Superior temporal gyrus (tissue), 1 donor: Measurements from ENCODE around the gene MEI1.

ENCODE experiments used
- DNase-seq: peaks from one replicate; pipeline ENCODE4 v3.0.0-alpha.2; 2016; ENCODE audit errors: extremely low spot score

Gene MEI1

DNA sequence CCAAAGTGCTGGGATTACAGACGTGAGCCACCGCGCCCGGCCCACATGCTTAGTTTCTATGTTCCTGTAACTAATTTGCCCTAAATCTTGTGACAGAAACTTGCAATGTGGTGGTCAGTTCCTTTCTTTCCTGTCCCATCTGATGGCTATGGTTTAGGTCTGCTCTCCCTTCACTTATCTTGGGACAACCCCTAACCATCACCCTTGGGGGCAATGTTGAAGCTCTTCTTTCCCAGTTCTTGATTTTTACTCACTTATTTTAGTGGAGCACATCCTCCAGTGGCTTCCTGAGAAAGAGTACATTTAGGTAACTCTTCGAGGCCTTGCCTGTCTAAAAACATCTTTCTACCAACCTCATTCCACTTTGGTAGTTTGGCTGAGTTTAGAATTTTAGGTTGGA, 140.9 kb downstream of the MEI1 start:
- no peak for DNase-seq

DNA sequence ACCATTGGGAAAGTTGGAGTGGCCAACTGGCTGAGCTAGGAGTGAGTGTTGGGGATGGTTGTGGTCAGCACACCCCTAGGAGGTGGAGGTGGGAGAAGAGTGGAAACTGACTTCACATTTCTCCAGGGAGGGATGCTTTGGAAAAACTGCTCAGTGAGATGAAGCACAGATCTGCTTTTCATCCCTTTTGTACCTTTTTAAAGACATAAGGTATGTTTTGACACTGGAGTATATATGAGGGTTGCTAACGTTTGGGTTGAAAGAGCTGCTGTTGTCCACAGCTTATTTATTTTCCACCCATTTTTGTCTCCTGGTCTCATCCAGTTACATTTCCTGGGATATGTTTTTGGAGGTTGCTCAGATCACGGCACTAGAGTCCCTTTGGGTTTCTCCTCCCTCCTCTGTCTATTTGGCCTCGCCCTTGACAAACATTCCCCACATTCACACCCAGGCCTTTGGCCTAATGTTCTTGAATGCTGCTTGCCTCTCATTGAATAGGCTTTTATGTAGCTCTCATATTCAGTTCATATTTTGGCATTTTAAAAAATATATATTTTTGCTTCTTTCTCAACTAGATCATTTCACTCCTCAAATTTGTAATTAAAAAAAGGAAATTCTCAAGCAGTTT, 141.9 kb downstream of the MEI1 start:
- DNase-seq: no peak

DNA sequence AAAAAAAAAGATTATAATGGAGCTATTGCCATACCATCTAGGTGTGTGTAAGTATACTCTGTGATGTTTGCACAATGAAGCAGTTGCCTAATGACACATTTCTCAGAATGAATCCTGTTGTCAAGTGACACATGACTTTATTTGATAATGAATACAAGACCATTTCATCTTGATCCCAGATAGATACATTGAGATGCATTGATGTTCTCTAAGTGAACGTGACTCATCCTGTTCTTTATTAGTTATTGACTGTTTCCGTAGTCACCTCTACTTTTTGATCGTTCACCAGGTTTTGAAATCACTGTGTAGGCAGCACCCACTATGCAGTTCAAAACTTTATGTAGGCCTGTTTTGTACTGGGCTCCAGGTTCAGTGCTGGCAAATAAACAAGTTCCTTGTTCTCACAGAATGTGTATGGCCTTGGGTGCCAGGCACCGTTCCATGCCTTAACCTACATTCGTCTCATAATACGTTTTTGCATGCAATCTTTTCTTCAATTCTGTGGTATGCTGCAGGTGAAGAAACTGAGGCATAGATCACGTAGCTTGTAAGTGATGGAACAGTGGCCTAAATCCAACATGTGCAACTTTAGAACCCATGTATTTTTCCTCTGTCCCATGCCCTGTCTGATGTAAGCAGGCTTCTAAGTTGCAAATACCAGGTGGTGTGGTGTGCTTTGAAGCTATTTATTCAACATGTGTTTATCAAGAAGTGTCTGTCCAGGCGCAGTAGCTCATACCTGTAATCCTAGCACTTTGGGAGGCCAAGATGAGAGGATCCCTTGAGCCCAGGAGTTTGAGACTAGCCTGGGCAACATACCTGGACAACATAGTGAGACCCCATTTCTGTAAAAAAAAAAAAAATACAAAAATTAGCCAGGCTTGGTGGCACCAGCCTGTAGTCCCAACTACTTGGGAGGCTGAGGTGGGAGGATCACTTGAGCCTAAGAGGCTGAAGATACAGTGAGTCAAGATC, 144.0 kb downstream of the MEI1 start:
- no peak for DNase-seq

DNA sequence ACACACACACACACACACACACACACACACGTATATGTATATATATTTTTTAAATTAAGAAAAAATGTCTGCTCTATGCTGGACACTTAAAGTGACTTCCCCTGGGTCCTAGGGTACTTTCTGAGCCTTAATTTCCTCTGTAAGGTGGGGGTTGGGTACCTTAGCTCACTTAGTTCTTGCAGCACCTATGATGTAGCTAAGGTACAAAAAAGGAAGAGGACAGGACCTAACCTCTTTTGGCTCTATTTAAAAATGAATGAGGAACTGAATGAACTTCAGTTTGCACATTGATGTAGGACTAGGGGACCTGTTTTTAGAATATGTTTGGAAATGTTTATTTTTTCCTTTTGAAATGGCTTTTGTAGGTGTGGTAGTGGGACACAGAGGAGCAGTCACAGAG, 144.7 kb downstream of the MEI1 start:
- DNase-seq: no peak

DNA sequence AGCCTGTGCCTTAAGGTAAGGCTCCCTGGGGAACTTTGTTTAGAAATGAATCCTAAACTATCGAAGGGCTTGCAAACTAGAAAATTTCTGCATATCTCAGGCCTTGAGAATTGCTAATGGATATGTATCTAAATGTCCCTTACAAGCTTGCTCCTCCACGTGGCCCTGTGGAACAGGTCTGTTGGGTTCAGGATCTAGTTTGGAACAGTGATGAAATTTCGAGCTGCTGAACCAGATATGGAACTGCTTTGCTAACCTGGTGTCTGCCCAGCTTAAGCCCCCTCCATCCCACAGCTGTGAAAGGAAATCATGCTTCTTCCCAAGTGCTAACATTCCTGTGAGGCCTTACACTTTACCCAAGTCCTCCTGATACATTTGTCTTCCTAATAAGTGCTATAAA, 145.2 kb downstream of the MEI1 start:
- DNase-seq: no peak

DNA sequence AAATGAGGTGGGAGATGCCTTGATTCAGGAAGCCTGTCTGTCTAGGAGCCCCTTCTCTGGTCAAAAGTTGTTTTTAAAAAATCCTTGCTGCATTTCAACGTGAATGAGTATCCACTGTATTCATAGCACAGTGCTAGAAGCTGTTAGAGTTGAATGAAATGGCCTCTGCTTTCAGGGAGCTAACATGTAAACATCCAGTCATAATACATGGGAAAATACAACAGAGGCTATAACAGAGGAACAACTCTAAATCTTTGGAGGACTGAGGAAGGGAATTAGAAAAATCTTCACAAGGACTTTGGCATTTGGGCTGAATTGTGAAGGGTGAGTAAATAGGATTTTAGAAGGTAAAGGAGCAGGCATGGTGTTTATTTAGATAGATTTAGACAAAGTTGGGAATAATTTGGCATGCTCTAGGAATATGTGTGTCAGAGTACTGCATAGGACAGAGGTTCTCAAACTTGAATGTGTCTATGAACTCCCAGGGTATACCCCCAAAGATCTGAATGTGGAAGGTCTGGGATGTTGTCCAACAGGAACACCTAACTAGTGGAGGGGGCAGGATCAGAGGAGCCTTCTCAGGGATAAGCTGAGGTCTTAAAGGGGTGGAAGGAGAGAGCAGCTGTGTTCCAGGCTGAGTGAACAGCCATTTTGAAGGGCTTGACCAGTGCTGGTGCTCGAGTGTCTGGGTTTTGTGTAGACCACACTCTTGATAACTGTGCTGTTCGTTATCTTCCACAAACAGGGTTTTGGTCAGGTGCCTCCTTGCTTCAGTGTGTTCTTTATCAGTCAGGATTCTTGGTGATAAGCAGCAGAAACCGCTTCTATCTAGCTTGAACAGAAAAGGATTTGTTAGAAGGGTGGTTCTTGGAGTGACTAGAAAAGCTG, 146.3 kb downstream of the MEI1 start:
- DNase-seq: no peak

DNA sequence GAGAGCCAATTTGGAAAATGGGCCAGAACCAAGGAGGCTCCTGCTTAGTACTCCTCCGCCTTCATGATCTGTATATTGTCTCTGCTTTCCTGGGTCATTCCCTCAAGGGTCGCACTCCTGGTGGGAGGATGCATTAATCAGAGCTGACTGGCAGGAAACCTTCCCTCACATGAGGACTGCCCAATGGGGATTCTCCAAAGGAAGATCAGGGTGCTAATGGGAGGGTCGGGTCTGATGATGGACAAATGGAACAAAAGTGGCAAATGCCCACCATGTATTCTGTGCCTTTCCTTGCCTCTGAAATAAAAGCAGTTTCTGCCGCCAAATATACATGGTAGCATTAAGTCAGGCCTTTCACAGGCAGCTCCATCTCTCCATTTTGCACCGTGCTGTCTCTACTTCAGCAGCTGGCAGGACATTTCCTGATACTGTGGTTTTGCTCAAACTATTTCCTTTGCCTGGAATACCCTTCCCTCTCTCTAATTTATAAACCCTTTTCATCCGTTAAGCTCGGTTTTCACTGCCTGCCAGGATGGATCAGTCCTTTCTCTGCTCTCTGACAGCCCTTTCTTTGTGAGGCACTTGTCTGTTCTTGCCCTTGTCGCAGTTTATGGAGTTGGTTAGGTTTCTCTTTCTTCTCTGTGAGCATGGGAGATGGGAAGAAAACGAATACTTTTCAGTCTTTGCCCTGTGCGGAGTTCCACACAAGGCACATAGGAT, 147.1 kb downstream of the MEI1 start:
- no peak for DNase-seq

DNA sequence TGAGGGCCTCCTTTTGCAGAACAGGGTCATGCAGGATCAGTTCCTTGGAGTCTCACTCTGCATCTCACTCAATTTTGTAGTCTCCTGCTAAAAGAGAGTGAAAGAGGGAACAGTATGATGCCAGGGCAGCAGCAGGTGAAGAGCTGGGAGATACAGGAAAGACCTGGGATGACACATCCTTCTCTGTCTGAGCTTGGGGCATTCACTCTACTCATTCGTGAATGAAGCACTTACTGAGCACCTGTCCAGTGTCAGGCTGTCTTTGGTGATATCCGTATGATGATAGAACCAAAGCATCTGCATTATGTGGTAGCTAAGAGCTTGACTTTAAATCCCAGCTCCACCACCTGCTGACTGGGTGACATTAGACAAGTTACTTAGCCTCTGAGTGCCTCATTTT, 148.0 kb downstream of the MEI1 start:
- no peak for DNase-seq

DNA sequence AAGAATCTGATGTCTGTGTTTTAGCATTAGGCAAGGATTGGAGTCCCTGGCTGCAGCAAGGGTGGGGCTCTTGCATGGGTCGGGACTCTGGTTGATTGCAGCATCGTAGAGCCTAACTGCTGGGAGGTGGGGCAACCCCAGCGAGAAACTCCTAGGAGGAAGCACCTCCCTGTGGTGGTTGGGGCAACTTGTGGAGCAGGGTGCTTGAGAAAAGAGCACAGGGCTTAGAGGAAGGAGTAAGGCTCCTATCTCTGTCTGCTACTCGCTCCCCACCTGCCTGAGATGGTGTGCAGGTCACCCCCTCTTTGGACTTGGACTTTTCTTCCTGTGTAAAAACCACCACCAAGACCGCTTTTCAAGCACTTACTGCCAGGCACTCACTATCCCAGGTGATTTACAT, 149.2 kb downstream of the MEI1 start:
- no peak for DNase-seq
